Prostate gland (tissue), 2 donors: Measurements from ENCODE around the gene CD151.

ENCODE experiments used
- CTCF ChIP-seq, 4 experiments: fragments of 200-600 bp in 2 of 4; fragments of 450-650 bp in 2 of 4; sonication (generic) in 2 of 4; IDR thresholded peaks; 1 replicate in 3 of 4; 2 replicates in 1 of 4; pipeline ENCODE4 v1.5.1; 2016 to 2019; ENCODE audit warnings: antibody characterized with exemption in 4 of 4, mild to moderate bottlenecking in 2 of 4, moderate library complexity in 2 of 4
- POLR2AphosphoS5 ChIP-seq: sonication (generic); formaldehyde crosslinking; IDR thresholded peaks from one replicate; pipeline ENCODE4 v1.6.1; 2017; ENCODE audit warnings: antibody characterized with exemption

- TF ChIP-seq CTCF (IDR thresholded peaks at IDR 0.05) (no peak), POLR2AphosphoS5 (no peak)
These were observed 36.0 kb downstream of the CD151 start for GRCh38 chr11:868802-869201.
